ENCODE results near the gene LETM1. TPM values are rescaled to one million over a fixed set of nuclear protein-coding genes. Genes with fewer than 3 reads are reported as not detected.

The LETM1 gene
- total RNA-seq, 1 donor from 2014 or later: 60.3 TPM

DNA sequence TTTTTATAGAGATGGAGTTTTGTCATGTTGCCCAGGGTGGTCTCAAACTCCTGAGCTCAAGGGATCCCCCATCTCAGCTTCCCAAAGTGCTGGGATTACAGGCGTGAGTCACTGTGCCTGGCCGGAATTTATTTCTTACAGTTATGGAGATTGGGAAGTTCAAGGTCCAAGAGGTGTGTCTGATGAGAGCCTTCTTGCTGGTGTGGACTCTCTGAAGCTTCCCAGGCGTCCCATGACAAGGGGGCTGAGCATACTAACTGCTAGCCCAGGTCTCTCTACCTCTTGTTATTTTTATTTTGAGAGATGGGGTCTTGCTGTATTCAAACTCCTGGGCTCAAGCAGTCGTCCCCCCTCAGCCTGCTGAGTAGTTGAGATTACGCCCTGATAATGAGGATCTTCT, 12.3 kb upstream of the LETM1 start:
- H3K4me3 Mint-ChIP-seq (ENCODE audit: unreplicated experiment): no peak overlapping the region
- no peak overlapping the region for H3K4me2 ChIP-seq (ENCODE audit: low read length)
- peaks cover 18% of the 10 kb centered on the region for H3K79me2 ChIP-seq (ENCODE audit: insufficient read depth, low read length)
- H4K20me1 ChIP-seq (ENCODE audit: insufficient read depth, low read length): no peaks in the 10 kb centered on the region
- FAIRE-seq: no peak
- H3K9me3 Mint-ChIP-seq (ENCODE audit: unreplicated experiment): peaks cover 2% of the 10 kb centered on the region
- no peaks in the 10 kb centered on the region for H3K9me3 ChIP-seq (ENCODE audit: insufficient read depth, low read depth, low read length)
- no peak overlapping the region for H3K9ac ChIP-seq (ENCODE audit: low read length)
- H3K36me3 Mint-ChIP-seq (ENCODE audit: low read depth, unreplicated experiment): no peaks in the 10 kb centered on the region
- H3K4me1 ChIP-seq (ENCODE audit: insufficient read depth, low read length): peaks cover 13% of the 10 kb centered on the region
- H3K27me3 ChIP-seq (ENCODE audit: insufficient read depth, low read length): no peaks in the 10 kb centered on the region
- H3K27me3 Mint-ChIP-seq (ENCODE audit: low read depth, unreplicated experiment): peaks cover 27% of the 10 kb centered on the region
- peaks cover 2% of the 10 kb centered on the region for H3K4me1 Mint-ChIP-seq (ENCODE audit: low read depth, unreplicated experiment)
- H3K36me3 ChIP-seq (ENCODE audit: insufficient read depth, low read length): no peaks in the 10 kb centered on the region
- no peak overlapping the region for H3K27ac ChIP-seq (ENCODE audit: low read depth, low read length)
- no peak for DNase-seq (ENCODE audit: low read depth)
- no peak overlapping the region for H2AFZ ChIP-seq (ENCODE audit: low read depth, low read length)
- H3K4me3 ChIP-seq (ENCODE audit: insufficient read depth, low read depth, low read length): no peak overlapping the region
- H3K27ac Mint-ChIP-seq (ENCODE audit: unreplicated experiment): no peak overlapping the region
- TF ChIP-seq EZH2 (IDR thresholded peaks at IDR 0.05; ENCODE audit: insufficient read depth, low read length): no peak
- TF ChIP-seq CTCF (IDR thresholded peaks at IDR 0.05; ENCODE audit: insufficient read depth, low read depth, low read length): no peak

- DNase-seq (ENCODE audit: low read depth) (no peak), FAIRE-seq (no peak)
- no peak overlapping the region for H3K27ac ChIP-seq (ENCODE audit: low read depth, low read length)
- peaks cover 36% of the 10 kb centered on the region for H3K27me3 Mint-ChIP-seq (ENCODE audit: low read depth, unreplicated experiment)
- H3K4me2 ChIP-seq (ENCODE audit: low read length): no peak overlapping the region
- H4K20me1 ChIP-seq (ENCODE audit: insufficient read depth, low read length): no peaks in the 10 kb centered on the region
- no peak overlapping the region for H3K27ac Mint-ChIP-seq (ENCODE audit: unreplicated experiment)
- H2AFZ ChIP-seq (ENCODE audit: low read depth, low read length): no peak overlapping the region
- no peaks in the 10 kb centered on the region for H3K36me3 ChIP-seq (ENCODE audit: insufficient read depth, low read length)
- H3K9ac ChIP-seq (ENCODE audit: low read length): no peak overlapping the region
- H3K4me1 Mint-ChIP-seq (ENCODE audit: low read depth, unreplicated experiment): peaks cover 4% of the 10 kb centered on the region
- no peaks in the 10 kb centered on the region for H3K36me3 Mint-ChIP-seq (ENCODE audit: low read depth, unreplicated experiment)
- H3K4me1 ChIP-seq (ENCODE audit: insufficient read depth, low read length): peaks cover 13% of the 10 kb centered on the region
- TF ChIP-seq EZH2 (IDR thresholded peaks at IDR 0.05; ENCODE audit: insufficient read depth, low read length) (no peak), CTCF (IDR thresholded peaks at IDR 0.05; ENCODE audit: insufficient read depth, low read depth, low read length) (no peak)
- no peak overlapping the region for H3K4me3 ChIP-seq (ENCODE audit: insufficient read depth, low read depth, low read length)
- H3K9me3 Mint-ChIP-seq (ENCODE audit: unreplicated experiment): peaks cover 2% of the 10 kb centered on the region
- H3K9me3 ChIP-seq (ENCODE audit: insufficient read depth, low read depth, low read length): no peaks in the 10 kb centered on the region
- H3K79me2 ChIP-seq (ENCODE audit: insufficient read depth, low read length): no peaks in the 10 kb centered on the region
- H3K4me3 Mint-ChIP-seq (ENCODE audit: unreplicated experiment): no peak overlapping the region
- no peaks in the 10 kb centered on the region for H3K27me3 ChIP-seq (ENCODE audit: insufficient read depth, low read length)
These were observed 10.3 kb upstream of the LETM1 start for GRCh38 chr4:1866189-1866661.

- Mint-ChIP-seq H3K36me3 (ENCODE audit: low read depth, unreplicated experiment) (no peaks in the 10 kb centered on the region), H3K27me3 (ENCODE audit: low read depth, unreplicated experiment) (peaks cover 40% of the 10 kb centered on the region), H3K9me3 (ENCODE audit: unreplicated experiment) (peaks cover 2% of the 10 kb centered on the region), H3K4me3 (ENCODE audit: unreplicated experiment) (no peak overlapping the region), H3K4me1 (ENCODE audit: low read depth, unreplicated experiment) (peaks cover 1% of the 10 kb centered on the region), H3K27ac (ENCODE audit: unreplicated experiment) (no peak overlapping the region)
- Histone ChIP-seq H3K27ac (ENCODE audit: low read depth, low read length) (no peak overlapping the region), H3K27me3 (ENCODE audit: insufficient read depth, low read length) (no peaks in the 10 kb centered on the region), H3K9ac (ENCODE audit: low read length) (no peak overlapping the region), H3K79me2 (ENCODE audit: insufficient read depth, low read length) (no peaks in the 10 kb centered on the region), H3K9me3 (ENCODE audit: insufficient read depth, low read depth, low read length) (no peaks in the 10 kb centered on the region), H3K4me1 (ENCODE audit: insufficient read depth, low read length) (peaks cover 10% of the 10 kb centered on the region), H4K20me1 (ENCODE audit: insufficient read depth, low read length) (no peaks in the 10 kb centered on the region), H3K4me3 (ENCODE audit: insufficient read depth, low read depth, low read length) (no peak overlapping the region), H3K4me2 (ENCODE audit: low read length) (no peak overlapping the region), H2AFZ (ENCODE audit: low read depth, low read length) (no peak overlapping the region), H3K36me3 (ENCODE audit: insufficient read depth, low read length) (no peaks in the 10 kb centered on the region)
- DNase-seq (ENCODE audit: low read depth) (no peak), FAIRE-seq (no peak)
- TF ChIP-seq EZH2 (IDR thresholded peaks at IDR 0.05; ENCODE audit: insufficient read depth, low read length) (no peak), CTCF (IDR thresholded peaks at IDR 0.05; ENCODE audit: insufficient read depth, low read depth, low read length) (no peak)
These were observed 8.4 kb upstream of the LETM1 start for GRCh38 chr4:1864076-1865008.

All from astrocyte (in vitro differentiated cells and primary cell).